ENCODE results near the gene IFNA4.
"Not testable (repeated sequence)": the region's sequence is repeated elsewhere in the genome, so short reads cannot be mapped to it uniquely, and the experiment has no call there.

The IFNA4 gene

DNA sequence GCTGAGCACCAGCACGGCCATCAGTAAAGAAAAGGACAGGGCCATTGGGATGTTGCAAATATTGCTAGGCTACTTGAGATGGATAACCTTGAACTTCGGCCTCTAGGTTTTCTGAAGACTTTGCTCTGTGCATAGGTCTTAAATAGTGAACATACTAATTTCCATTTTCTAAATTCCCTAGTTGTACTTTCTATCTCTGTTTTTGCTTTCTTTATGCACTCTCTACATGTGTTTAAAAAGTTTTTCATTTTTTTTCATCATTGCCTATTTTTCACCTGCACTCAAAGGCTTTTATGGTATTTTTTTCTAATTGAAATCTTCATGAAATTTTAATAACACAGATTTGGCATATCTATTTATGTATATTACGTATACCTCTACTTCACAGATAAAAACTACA is at the start of gene IFNA4:
TSS of gene IFNA4 (minus strand) at position 101 of the 400 bp plus-strand sequence. CDS start at position 45, 56 bp downstream.
- POLR2A ChIA-PET; CTCF ChIA-PET; DNase-seq (ENCODE audit: extremely low spot score): not testable (repeated sequence)

DNA sequence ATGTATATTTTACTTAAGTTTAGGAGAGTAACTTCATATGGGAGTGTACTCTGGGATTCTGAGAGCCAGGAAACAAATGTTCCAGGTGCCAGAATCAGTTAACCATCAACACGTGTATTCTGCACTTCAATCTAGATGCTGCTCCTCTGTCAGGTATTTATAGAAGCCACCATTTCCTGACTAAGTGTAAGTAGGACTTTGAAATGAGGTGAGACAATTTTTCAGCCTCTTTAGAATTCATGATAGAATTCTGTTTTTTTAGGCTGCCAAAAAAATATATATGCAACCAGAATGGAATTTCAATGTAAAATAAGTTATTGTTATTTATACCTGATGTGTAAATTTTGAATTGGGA is 49.0 kb upstream of the IFNA4 start:
- POLR2A ChIA-PET; DNase-seq (ENCODE audit: extremely low spot score): not testable (repeated sequence)
- CTCF ChIA-PET, result interaction anchor here (0.8 to 1.5 kb wide), 5 partner anchors 9 to 558 kb away, joined by 3 to 4 read pairs (median 3); no protein-coding TSS in a partner anchor

DNA sequence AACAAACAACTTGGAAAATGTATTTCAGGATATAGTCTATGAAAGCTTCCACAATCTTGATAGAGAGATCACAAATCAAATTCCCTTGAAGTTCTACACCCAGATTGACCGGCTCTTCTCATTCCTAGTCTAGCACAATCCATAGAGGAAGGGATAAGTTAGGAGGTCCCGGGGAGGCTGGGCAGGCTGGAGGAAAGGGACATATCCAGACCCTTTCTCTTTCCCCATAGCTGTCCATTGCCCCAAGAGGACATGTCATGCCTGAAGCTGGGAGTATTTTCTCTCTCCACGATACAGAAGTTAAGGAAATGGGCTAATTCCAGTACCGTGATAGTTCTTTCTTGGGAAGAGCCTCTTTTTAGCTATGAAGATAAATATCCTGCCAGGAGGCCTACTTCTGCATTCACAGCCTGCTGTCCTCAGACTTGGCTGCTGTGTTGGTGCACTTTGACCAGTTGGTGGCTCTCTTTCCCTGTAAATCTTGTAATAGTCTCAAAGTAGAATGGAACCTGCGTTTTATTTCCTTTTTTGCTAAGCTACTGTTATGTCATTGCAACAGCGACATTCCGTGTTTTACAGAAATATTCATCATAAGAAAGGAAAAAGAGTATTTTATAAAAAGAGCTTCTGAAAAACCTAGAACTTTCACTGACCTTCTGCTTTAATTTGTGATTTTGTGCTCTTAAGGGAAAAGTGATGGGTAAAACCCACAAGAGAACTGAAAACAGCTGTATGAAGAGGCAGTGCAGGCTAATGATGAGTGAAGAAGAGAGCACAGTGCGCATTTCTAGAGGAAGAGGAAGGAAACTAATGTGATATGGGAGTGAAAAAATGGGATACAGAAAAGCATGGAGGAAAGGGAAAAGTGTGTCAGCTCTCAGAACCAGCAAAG is 48.3 kb upstream of the IFNA4 start:
- CTCF ChIA-PET, result interaction anchor here (0.8 to 1.5 kb wide), 6 partner anchors 10 to 559 kb away, joined by 3 to 4 read pairs (median 3); no protein-coding TSS in a partner anchor
- POLR2A ChIA-PET, result not testable (repeated sequence)
- DNase-seq (ENCODE audit: extremely low spot score), result peak; percentile 59

DNA sequence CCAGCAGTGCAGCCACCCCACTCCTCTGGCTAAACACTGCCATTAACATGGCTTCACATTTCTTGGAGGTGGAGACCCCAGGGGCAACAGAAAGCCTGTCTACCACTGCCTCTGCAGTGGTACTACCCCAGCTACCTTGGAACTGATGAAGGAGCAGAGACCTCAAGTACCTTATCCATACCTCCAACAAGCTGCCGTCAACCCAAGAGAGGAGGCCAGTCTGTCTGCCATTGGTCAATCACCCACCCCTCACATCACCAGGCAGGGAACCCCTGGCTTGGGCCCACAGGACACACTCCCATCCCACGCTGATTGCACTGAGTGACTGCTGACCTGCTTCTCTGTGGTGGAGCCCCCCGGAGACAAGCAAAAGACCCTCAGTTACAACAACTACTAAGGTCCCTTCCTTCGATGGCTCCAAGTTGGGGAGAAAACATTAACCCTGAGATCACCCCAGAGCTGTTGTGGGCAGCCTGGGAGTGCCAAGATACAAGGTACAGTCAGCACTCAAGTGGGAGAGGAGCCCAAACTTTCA is 46.8 kb upstream of the IFNA4 start:
- DNase-seq (ENCODE audit: extremely low spot score), result no peak
- ChIA-PET CTCF (no interaction called here), POLR2A (no interaction called here)
- no peak for TF ChIP-seq TARDBP (IDR thresholded peaks at IDR 0.05)
- TF ChIP-seq SP1 (IDR thresholded peaks at IDR 0.05), result no peak
- no peak for TF ChIP-seq HDGF (IDR thresholded peaks at IDR 0.05; ENCODE audit: borderline replicate concordance)
- no peak for TF ChIP-seq LEF1 (IDR thresholded peaks at IDR 0.05; ENCODE audit: borderline replicate concordance)
- TF ChIP-seq BHLHE40 (IDR thresholded peaks at IDR 0.05; ENCODE audit: borderline replicate concordance), result no peak
- no peak for TF ChIP-seq NFRKB (IDR thresholded peaks at IDR 0.05)
- no peak for TF ChIP-seq CTBP1 (IDR thresholded peaks at IDR 0.05; ENCODE audit: borderline replicate concordance)

DNA sequence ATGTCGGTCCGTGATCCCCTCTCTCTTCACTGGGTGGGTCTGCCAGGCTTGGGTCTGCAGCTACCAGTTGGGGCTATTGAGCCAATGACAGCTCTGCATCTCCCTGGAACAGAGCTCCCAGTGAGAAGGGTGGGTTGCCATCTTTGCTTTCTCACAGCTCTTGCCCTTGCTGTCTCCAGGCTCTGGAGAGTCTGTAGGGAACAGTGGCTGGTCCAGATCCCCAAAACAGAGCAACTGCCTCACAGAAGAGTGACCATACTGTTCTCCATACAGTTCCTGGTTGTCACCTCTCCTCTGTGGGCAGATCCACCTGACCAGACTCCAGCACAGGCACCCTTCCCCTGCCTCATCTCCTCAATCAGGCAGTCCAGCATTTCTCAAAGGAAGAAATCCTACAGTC is 45.9 kb upstream of the IFNA4 start:
- POLR2A ChIA-PET, result no interaction called here
- no peak for TF ChIP-seq FOXK2 (IDR thresholded peaks at IDR 0.05)
- TF ChIP-seq HDGF (IDR thresholded peaks at IDR 0.05; ENCODE audit: borderline replicate concordance), result no peak
- no peak for TF ChIP-seq FOXM1 (IDR thresholded peaks at IDR 0.05; ENCODE audit: borderline replicate concordance)
- TF ChIP-seq SUZ12 (IDR thresholded peaks at IDR 0.05), result no peak
- TF ChIP-seq BHLHE40 (IDR thresholded peaks at IDR 0.05; ENCODE audit: borderline replicate concordance), result no peak
- no peak for TF ChIP-seq ZNF384 (IDR thresholded peaks at IDR 0.05)
- no peak for TF ChIP-seq LEF1 (IDR thresholded peaks at IDR 0.05; ENCODE audit: borderline replicate concordance)
- TF ChIP-seq TARDBP (IDR thresholded peaks at IDR 0.05), result no peak
- no peak for TF ChIP-seq ARNT (IDR thresholded peaks at IDR 0.05)
- no peak for TF ChIP-seq FOXA1 (IDR thresholded peaks at IDR 0.05)
- TF ChIP-seq, protein P1, sequence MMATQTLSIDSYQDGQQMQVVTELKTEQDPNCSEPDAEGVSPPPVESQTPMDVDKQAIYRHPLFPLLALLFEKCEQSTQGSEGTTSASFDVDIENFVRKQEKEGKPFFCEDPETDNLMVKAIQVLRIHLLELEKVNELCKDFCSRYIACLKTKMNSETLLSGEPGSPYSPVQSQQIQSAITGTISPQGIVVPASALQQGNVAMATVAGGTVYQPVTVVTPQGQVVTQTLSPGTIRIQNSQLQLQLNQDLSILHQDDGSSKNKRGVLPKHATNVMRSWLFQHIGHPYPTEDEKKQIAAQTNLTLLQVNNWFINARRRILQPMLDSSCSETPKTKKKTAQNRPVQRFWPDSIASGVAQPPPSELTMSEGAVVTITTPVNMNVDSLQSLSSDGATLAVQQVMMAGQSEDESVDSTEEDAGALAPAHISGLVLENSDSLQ (IDR thresholded peaks at IDR 0.05), result no peak
- no peak for TF ChIP-seq ELF4 (IDR thresholded peaks at IDR 0.05)

DNA sequence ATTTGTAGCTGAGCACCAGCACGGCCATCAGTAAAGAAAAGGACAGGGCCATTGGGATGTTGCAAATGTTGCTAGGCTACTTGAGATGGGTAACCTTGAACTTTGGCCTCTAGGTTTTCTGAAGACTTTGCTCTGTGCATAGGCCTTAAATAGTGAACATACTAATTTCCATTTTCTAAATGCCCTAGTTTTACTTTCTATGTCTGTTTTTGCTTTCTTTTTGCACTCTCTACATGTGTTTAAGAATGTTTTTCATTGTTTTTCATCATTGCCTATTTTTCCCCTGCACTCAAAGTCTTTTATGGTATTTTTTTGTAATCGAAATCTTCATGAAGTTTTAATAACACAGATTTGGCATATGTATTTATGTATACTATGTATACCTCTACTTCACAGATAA is 40.7 kb upstream of the IFNA4 start, which contains the start of gene IFNA17:
TSS of gene IFNA17 (minus strand) at position 101 of the 400 bp plus-strand sequence. CDS start at position 52, 49 bp downstream.
- CTCF ChIA-PET, result no interaction called here
- TF ChIP-seq LEF1 (IDR thresholded peaks at IDR 0.05; ENCODE audit: borderline replicate concordance) (no peak), ZNF384 (IDR thresholded peaks at IDR 0.05) (no peak), BHLHE40 (IDR thresholded peaks at IDR 0.05; ENCODE audit: borderline replicate concordance) (no peak), SUZ12 (IDR thresholded peaks at IDR 0.05) (no peak)
- no peak for DNase-seq (ENCODE audit: extremely low spot score)
- POLR2A ChIA-PET, result no interaction called here

More for the DNA sequence above, 45.9 kb upstream of the IFNA4 start:
- DNase-seq (ENCODE audit: extremely low spot score), result no peak
- CTCF ChIA-PET, result no interaction called here

DNA sequence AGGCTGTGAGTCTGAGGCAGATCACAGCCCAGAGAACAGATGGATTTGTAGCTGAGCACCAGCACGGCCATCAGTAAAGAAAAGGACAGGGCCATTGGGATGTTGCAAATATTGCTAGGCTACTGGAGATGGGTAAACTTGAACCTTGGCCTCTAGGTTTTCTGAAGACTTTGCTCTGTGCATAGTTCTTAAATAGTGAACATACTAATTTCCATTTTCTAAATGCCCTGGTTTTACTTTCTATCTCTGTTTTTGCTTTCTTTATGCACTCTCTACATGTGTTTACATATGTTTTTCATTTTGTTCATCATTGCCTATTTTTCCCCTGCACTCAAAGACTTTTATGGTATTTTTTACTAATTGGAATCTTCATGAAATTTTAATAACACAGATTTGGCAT is 29.8 kb upstream of the IFNA4 start, which contains the start of gene IFNA16:
TSS of gene IFNA16 (minus strand) at position 101 of the 400 bp plus-strand sequence. CDS start at position 95, 6 bp downstream.
- POLR2A ChIA-PET; DNase-seq (ENCODE audit: extremely low spot score): not testable (repeated sequence)
- CTCF ChIA-PET, result interaction anchor here (0.7 kb wide), 1 partner anchor 22 kb away, joined by 4 read pairs; no protein-coding TSS in a partner anchor

DNA sequence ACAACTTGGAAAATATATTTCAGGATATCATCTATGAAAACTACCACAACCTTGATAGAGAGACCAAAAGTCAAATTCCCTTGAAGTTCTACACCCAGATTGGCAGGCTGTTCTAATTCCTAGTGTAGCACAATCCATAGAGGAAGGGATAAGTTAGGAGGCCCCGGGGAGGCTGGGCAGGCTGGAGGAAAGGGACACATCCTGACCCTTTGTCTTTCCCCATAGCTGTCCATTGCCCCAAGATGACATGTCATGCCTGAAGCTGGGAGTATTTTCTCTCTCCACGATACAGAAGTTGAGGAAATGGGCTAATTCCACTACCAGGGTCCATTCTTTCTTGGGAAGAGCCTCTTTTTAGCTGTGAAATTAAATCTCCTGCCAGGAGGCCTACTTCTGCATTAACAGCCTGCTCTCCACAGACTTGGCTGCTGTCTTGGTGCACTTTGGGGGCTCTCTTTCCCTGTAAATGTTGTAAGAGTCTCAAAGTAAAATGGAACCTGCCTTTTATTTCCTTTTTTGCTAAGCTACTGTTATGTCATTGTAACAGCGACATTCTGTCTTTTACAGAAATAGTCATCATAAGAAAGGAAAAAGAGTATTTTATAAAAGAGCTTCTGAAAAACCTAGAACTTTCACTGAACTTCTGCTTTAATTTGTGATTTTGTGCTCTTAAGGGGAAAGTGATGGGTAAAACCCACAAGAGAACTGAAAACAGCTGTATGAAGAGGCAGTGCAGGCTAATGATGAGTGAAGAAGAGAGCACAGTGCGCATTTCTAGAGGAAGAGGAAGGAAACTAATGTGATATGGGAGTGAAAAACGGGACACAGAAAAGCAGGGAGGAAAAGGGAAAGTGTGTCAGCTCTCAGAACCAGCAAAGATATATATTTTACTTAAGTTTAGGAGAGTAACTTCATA is 26.3 kb upstream of the IFNA4 start:
- DNase-seq (ENCODE audit: extremely low spot score), result peak; percentile 12
- CTCF ChIA-PET, result interaction anchor here (0.8 kb wide), 1 partner anchor 19 kb away, joined by 3 read pairs; no protein-coding TSS in a partner anchor
- POLR2A ChIA-PET, result not testable (repeated sequence)

DNA sequence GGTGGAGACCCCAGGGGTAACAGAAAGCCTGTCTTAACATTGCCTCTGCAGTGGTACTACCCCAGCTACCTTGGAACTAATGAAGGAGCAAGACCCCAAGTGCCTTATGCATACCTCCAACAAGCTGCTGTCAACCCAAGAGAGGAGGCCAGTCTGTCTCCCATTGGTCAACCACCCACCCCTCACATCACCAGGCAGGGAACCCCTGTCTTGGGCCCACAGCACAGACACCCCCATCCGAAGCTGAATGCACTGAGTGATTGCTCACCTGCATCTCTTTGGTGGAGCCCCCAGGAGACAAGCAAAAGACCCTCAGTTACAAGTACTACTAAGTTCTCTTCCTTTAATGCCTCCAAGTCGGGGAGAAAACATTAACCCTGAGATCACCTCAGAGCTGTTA is 24.8 kb upstream of the IFNA4 start:
- DNase-seq (ENCODE audit: extremely low spot score); CTCF ChIA-PET; POLR2A ChIA-PET: not testable (repeated sequence)

DNA sequence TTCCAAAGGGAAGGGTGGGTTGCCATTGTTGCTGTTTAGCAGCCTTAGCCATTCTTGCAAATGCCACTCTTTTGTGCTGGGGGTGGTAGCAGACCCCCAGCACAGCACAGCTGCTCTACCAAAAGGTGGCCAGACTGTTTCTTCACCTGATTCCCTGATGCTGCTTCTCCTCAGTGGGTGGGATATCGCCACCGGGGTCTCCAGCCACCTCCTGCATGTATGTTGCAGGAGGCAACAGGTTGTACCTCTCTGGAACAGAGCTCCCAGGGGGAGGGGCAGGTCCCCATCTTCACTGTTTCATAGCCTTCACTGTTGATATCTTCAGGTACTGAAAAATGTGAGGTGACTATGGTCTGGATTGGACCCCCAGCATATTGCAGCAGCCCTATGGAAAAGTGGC is 23.4 kb upstream of the IFNA4 start:
- POLR2A ChIA-PET; DNase-seq (ENCODE audit: extremely low spot score); CTCF ChIA-PET: not testable (repeated sequence)

Data from HEK293T (cell line).